HG03108 (cell line): ENCODE data around the gene RAB40B.

ENCODE experiments used
- ATAC-seq: cut with Tn5 transposase; IDR thresholded peaks from one replicate; pipeline ENCODE4 v1.9.1; 2021; ENCODE audit warnings: moderate library complexity; ENCODE audit not compliant: unreplicated experiment

The RAB40B gene

DNA sequence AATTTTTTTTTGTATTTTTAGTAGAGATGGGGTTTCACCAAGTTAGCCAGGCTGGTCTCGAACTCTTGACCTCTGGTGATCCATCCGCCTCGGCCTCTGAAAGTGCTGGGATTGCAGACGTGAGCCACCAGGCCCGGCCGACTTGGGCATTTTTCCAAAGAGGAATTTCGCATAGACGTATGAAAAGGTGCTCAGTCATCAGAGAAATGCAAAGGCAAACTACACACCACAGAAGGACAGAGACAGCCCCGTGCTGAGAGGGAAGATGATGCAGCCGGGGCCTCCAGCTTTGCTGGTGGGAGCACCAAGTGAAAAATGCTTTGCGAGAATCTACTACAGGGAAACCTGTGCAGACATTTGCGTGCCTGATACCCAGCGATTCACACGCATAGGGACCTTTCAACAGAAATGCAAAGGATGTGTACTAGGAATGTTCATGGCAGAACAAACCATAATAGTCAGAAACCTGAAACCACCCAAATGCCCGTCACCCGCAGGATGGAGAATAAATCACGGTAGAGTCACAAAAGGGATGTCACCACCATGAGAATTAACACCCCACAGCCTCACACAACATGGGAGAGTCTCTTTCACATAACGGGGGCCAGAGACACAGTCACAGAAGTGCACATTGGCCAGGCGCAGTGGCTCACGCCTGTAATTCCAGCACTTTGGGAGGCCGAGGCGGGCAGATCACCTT, 5.2 kb downstream of the RAB40B start:
- ATAC-seq, result no peak

DNA sequence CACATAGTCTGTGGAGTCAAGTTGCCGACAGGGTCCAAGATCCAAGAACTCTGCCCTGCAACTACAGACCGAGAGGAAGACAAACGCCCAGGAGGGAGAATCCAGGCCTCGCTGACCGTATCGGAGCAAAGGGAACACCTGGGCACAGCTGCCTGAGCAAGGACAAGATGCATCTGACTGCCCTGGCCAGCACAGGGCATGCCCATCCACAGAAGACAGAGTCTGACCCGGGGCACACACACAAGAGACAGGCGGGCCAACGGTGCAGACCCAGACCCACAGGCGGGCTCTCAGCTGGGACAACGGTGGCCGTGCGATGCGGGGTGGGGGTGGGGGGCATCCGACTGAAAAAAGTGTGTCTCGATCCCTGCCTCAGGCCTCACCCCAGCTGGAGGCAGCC, 6.2 kb downstream of the RAB40B start:
- no peak for ATAC-seq

DNA sequence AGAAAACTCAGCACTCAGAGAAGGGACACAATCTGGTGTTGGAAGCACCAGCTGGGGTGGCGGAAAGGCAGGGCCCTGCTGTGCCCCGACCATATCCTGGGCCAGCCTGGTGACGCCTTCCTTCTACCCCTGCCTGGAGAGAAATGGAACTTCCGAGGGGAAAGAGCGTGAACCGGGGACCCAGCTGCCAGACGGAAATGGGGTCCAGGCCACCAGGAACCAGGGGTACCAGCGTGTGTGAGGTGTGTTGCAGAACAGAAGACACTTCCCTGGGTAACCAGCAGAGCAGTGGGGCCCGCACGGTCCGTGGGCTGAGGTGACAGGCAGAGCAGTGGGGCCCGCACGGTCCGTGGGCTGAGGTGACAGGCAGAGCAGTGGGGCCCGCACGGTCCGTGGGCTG, 6.8 kb downstream of the RAB40B start:
- ATAC-seq, result no peak

DNA sequence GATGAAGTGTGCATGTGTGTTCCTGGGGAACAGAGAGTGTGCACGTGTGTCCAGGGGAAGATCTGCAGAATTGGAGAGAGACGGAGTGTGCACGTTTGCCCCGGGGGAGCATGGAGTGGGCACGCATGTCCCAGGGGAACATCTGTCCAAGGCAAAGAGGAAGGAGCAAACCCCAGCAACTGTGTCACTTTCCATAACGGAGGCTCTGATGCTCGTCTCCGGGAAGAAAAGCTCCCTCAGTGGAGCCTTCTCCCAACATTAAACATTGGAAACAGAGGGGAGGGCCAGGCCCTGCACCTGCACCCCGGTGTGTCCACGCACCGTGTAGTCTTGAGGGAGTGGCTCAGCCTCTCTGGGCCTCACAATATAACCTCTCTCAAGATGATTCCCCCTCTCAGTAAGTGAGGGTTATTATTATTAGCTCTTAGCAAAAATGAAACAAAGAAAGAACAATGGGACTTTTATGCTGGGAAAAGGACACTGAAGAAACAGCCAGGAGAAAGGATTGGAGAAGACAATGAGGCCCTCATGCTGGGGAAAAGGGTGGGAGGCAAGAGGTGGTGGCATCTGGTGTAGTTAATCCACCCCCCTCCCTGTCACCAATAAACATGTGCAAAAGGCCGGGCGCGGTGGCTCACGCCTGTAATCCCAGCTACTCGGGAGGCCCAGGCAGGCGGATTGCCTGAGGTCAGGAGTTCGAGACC, 7.6 kb downstream of the RAB40B start:
- ATAC-seq, result no peak

DNA sequence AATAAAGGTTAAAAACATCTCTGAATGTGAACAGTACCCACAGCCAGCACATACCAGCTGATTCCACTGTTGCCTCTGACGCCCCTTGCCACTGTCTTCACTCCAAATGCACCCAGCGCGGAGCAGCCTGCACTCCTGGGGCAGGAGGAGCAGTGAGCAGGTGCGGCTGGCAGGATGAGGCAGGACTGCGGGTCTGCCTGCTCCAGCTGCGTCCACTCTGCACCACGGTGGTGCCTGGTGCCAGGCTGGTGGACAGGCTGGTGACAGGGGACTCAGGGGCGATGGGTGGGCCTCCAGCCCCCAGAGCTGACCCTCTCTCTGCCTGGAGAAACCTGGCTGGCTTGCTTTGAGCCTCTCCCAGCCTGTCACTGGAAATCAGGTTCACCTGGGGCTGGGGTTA, 9.4 kb downstream of the RAB40B start:
- ATAC-seq, result no peak

DNA sequence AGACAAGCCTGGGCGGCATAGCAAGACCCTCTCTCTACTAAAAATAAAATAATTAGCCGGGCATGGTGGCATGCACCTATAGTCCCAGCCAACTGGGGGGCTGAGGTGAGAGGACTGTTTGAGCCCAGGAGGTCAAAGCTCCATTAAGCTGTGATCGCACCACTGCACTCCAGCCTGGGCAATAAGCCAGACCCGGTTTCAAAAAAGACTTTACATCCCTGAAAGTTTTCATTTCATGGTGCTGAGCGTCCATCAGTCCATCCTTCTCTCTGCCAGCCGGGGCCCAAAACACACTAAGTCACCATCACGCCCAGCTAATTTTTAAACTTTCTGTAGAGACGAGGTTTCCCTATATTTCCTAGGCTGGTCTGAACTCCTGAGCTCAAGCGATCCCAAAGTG, 10.6 kb downstream of the RAB40B start:
- ATAC-seq, result no peak

DNA sequence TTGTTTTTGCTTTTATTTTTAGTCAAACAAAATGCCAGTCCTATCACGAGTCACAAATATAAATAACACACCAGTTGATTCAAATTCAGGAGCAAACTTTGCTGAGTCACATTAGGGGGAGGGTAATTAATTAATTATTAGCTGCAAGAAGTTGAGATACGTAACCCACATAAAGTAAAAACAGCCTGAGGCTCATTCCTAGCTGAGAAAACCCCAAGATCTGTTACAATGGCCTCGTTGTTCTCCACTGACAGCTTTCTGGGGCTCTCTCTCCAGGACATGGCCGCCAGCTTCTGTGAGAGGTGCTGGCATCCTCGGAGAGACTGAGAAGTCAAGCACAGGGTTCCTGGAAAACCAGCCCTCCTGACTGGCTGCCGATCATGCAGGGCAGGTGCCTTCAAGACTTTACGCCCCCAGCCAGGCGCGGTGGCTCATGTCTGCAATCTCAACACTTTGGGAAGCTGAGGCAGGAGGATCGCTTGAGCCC, 11.1 kb downstream of the RAB40B start:
- no peak for ATAC-seq

DNA sequence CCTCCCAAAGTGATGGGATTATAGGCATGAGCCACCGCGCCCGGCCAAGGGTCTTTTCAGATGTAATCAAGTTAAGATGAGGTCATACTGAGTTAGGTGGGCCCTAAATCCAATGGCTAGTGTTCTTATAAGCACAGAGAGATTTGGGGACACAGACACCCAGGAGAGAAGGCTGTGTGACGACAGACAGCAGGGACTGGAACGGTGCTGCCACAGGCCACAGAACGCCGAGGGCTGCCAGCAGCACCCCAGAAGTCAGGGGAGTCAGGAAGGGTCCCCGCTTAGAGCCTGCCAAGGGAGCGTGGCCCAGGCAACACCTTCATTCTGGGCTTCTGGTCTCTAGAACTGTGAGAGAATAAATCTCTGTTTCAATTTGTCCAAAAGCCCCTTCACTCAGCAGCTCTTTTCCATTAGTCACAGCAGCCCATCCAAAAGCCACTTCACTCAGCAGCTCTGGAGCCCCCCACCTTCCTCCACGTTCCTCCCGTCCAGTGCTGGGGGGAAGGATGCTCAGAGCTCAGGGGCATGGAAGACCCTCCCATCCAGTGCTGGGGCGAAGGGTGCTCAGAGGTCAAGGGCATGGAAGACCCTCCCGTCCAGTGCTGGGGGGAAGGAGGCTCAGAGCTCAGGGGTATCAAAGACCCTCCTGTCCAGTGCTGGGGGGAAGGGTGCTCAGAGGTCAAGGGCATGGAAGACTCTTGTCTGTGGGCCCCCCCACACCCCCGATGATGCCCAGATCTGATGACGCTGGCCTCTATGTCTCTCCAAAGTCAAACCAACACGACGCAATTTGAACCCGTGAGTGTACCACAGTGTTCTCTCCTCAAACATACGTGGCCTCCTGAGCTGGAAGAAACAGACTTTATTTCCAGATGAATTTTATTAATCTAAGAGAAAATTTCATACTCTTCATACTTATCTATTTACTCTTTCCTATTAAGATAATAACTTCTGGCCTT, 11.9 kb downstream of the RAB40B start:
- ATAC-seq, result no peak

DNA sequence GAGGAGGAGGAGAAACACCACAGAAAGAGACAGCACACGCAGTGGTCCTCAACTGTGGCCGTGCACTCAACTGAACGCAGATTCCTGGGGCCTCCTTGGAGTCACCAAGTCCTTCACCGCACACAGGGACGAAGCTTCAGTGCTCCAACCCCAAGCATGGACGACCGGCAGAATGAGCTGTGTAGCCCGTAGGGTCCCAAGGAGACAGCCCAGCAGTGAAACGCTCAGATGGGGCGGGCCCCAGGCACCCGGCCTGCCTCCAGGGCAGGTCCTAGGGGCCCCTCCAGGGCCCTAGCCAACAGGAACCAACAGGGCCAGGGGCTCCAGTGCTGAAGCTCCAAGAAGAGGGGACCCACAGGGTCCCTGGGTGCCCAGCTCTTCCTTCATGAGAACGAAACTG, 13.2 kb downstream of the RAB40B start:
- ATAC-seq, result no peak

DNA sequence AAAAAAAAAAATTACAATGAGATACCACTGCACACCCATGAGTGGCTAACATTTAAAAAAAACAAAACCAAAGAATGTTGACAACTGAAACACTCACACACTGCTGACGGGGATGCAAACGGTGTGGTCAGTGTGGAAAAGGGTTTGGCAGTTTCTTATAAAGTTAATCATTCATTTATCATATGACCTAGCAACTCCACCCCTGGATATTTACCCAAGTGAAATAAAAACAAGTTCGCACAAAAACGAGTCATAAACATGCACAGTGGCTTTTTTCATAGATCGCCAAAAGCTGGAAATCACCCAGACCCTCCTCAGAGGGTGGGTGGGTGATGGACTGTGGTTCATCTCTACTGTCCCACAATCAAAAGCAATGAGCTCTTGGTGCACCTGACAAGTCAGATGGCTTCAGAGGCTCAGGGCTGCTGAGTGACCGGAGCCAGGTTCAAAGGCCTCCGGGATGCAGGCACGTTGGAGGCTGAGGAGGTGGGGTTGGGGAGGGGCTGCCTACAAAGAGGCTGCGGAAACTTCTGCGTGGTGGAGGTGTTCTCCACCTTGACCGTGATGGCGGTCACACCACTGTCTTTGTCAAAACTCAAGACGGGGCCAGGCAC, 14.2 kb downstream of the RAB40B start:
- ATAC-seq, result no peak

DNA sequence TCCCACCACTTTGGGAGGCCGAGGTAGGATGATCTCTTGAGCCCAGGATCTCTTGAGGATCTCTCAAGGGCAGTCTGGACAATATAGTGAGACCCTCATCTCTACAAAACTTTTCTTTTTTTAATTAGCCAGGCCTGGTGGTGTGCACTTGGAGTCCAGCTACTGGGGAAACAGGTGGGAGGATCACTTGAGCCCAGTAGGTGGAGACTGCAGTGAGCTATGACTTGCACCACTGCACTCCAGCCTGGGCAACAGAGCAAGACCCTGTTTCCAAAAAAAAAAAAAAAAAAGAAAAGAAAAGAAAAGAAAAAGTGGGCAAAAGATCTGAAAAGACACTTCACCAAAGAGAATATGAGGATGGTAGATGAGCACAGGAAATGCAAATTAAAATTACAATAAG, 15.0 kb downstream of the RAB40B start:
- ATAC-seq, result no peak

DNA sequence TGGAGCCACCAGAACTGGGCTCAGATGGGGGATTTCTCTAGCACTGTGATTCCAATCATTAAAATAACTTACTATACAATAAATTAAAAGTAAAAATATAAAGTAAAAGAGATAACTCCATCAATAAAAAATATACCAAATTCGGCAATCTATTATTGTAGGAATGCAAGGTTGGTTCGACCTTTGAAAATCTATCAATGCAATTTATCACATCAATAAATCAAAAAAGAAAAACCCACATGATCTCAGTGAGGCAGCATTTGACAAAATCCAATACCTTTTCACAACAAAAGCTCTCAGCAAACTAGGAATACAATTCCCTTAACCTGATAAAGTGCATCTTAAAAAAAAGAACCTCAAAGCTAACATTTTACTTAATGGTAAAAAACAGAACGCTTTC, 17.0 kb downstream of the RAB40B start:
- ATAC-seq, result no peak

DNA sequence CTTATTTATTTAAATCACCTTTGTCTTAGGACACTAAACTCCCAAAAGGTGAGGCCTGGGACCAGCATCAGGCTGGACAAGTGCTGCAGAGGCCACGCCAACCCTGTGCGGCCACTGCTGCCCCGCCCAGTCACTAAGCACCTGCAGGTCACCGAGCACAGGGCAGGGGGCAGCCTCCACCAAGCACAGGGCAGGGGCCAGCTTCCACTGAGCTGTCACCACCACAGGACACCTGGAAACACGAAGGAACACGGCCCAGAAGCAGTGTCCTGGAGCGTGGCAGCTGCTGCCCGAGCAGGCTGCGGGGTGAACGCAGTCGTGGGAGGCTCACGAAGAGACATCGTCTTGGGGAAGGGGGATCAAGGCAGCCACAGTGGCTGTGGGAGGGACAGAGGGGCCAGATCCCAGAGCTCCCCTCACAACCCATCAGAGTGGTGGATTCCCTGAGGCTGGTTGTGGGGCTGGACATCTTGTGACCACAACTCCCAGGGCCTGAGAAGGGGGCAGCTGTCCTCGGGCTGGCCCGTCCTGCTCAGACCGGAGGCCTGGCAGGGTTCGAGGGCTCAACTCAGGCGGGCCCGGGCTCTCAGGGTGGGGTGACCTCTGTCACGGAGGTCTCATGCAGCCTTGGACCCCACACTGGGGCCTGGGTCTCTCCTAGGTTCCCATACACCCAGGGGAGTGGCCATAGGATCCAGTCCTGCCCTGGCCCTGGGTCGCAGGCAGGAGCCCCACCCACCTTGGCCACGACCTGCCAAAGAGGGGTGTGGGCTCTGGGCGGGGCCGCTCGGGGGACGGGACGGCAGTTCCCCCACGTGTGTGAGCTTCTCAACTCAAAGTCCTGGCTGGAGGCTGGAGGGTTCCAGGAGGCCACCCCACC, 18.7 kb downstream of the RAB40B start:
- no peak for ATAC-seq

DNA sequence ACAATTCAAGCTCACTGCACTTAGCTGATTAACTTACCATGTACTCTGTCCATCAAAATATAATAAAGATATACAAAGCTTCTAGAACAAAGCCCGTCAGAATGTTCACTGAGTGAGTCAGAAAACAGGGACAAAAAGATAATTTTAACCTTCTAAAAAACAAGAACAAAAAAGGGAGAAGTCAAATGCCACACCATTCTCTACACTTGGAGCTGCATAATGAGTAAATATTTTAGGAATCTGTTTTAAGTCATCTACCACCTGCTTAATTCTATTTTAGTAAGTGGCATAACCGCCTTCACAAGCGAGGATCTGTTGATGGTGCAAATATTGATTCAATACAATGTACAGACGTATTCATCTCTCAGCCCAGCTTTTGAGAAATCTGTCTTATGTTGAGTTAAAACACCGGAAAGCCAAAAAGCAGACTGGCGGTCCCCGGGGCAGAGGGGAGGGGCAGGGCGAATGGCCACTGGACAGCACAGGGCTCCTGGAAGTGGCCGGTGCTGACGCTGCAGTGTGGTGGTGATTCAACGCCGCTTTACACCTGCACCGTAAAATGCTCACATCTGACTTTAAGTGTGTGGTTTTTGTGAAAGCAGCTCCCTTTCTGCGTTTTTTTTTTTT, 20.1 kb downstream of the RAB40B start:
- ATAC-seq, result no peak

DNA sequence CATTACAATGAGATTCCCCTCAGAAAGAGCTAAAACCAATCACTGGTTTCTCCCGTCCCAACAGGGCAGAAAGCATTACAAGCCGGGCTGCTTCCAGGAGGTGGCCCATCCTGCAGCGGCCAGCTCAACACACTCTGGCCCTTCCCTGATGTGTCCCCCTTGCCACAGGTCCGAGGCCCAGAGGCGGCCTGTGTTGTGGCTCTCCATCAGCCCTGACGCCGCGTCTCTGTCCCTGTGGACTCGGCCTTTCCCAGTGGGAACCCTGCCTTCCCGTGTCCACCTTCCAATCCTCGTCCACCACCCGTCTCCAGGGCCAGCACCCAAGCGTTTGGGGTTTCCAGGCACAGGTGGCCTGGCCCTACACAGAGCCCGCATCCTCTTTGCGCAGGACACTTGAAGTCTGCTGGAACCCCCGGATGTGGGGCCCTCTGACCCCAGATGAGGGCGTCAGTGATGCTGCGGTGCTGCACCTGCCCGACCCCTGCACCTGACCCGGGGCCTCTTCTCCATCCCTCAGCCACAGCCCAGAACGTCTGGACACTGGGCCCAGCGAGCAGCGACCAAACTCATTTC, 21.1 kb downstream of the RAB40B start:
- no peak for ATAC-seq

DNA sequence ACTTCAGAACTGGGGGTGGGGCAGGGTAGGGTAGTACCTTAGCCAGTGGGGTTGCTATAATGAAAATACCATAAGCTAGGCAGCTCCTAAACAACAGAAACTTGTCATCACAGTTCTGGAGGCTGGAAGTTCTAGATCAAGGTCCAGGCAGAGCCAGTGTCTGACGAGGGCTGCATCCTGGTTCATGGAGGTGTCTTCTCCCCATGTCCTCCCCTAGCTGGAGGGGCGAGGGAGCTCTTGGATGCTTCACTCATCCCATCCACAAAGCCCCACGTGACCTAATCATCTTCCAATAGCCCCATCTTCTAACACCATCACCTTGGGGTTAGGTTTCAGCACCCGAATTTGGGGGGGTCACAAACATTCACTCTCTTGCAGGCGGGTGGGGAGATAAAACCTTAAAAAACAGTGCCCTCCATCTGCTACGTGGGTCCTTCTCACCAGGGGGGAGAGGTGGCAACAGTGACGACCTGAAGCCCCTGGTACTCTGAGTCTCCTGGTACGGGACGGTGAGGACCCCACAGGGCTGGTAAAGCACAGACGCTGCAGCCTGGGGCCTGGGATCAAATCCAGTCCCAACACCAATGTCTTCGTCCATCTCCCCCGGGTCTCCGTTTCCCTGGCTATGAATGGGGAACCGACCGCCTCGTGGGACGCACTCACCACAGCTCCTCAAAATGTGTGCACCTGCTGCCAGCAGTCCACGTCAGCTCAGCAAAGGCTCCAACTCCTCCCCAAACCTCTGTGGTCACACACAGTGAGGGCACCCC, 22.8 kb downstream of the RAB40B start:
- ATAC-seq, result no peak

DNA sequence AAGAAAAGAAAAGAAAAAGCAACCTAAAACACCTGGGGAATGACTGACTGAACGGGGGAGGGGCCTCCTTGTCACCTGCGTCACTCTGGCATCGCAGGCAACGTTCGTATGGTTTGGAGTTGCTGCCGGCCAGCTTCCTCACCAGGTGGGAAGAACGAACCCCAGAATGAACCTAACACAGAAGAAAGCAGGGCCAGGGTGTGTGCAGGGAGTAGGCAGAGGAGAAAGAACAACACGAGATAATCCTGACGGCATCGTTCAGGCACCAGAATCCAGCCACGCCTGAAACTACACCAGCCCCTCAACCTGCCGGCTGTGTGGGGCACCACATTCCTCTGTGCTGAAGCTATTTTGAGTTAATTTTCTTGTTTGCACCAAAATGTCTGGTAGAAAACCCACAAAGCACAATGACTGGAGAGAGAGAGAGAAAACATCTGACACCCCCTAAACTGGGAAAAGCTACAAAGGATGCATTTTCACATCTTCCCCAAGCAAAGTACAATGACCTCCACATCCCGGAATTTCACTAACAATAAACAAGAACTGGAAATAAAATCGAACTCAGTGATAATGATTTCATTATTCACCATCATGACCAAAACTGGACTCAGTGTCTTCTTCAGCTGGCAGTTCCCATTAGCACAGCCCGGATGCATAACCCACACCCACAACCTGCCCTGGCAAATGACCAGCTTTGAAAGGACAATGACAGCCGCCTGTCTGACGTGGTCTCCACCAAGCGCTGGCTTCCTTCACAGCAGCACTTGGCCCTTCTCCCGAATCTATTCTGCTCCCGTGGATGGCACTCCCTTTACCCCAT, 23.6 kb downstream of the RAB40B start:
- ATAC-seq, result no peak
